Measurements from ENCODE around the gene MACROD1.
"Not testable (repeated sequence)": the region's sequence is repeated elsewhere in the genome, so short reads cannot be mapped to it uniquely, and the experiment has no call there.

MACROD1 gene

GRCh38 chr11:63978551-63979239, 187.2 kb downstream of the MACROD1 start:
- Histone ChIP-seq H3K9me3 (ENCODE audit: control insufficient read depth in 5 of 5, low read length in 5 of 5) (no peaks in the 10 kb centered on the region), H3K27ac (ENCODE audit: low read depth, low read length) (no peak overlapping the region), H3K4me3 (ENCODE audit: low read depth in 1 of 5, low read length in 5 of 5) (no peak overlapping the region), H3K9ac (ENCODE audit: low read length in 5 of 5) (peak overlapping the region in 2 of 5 donors; percentile 22 to 30), H3K27me3 (ENCODE audit: control insufficient read depth in 5 of 5, insufficient read depth in 4 of 5, low read length in 5 of 5) (no peaks in the 10 kb centered on the region), H3K36me3 (ENCODE audit: control insufficient read depth in 5 of 5, insufficient read depth in 5 of 5, low read length in 5 of 5) (peaks cover 0 to 13% (median 10%) of the 10 kb centered on the region in 5 donors), H3K4me1 (ENCODE audit: control insufficient read depth in 5 of 5, insufficient read depth in 5 of 5, low read length in 5 of 5) (peaks cover 0 to 21% (median 19%) of the 10 kb centered on the region in 5 donors)

- Histone ChIP-seq H3K27ac (ENCODE audit: low read depth, low read length) (peak within 1 kb of the TSS; percentile 96), H3K4me1 (ENCODE audit: control insufficient read depth in 5 of 5, insufficient read depth in 5 of 5, low read length in 5 of 5) (peaks cover 0 to 21% (median 19%) of the 10 kb centered on the region in 5 donors), H3K27me3 (ENCODE audit: control insufficient read depth in 5 of 5, insufficient read depth in 4 of 5, low read length in 5 of 5) (no peaks in the 10 kb centered on the region), H3K9ac (ENCODE audit: low read length in 5 of 5) (peak within 1 kb of the TSS; percentile 48 to 94 (median 89)), H3K9me3 (ENCODE audit: control insufficient read depth in 5 of 5, low read length in 5 of 5) (no peaks in the 10 kb centered on the region), H3K36me3 (ENCODE audit: control insufficient read depth in 5 of 5, insufficient read depth in 5 of 5, low read length in 5 of 5) (peaks cover 0 to 13% (median 10%) of the 10 kb centered on the region in 5 donors), H3K4me3 (ENCODE audit: low read depth in 1 of 5, low read length in 5 of 5) (peak within 1 kb of the TSS; percentile 68 to 95 (median 84))
Measured at GRCh38 chr11:63974259-63975143, 191.4 kb downstream of the MACROD1 start, which contains the start of gene COX8A. Gene COX8A (plus strand): TSS chr11:63974620. CDS start chr11:63974681, 61 bp downstream.

DNA sequence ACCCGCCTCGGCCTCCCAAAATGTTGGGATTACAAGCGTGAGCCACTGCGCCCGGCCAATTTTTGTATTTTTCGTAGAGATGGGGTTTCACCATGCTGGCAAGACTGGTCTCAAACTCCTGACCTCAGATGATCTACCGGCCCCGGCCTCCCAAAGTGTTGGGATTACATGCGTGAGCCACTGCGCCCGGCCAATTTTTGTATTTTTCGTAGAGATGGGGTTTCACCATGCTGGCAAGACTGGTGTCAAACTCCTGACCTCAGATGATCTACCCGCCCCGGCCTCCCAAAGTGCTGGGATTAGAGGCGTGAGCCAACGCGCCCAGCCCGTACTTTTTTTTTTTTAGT, 192.0 kb downstream of the MACROD1 start:
- not testable (repeated sequence) for H3K9me3 ChIP-seq (ENCODE audit: control insufficient read depth in 5 of 5, low read length in 5 of 5); H3K27ac ChIP-seq (ENCODE audit: low read depth, low read length); H3K9ac ChIP-seq (ENCODE audit: low read length in 5 of 5); H3K36me3 ChIP-seq (ENCODE audit: control insufficient read depth in 5 of 5, insufficient read depth in 5 of 5, low read length in 5 of 5); H3K27me3 ChIP-seq (ENCODE audit: control insufficient read depth in 5 of 5, insufficient read depth in 4 of 5, low read length in 5 of 5)
- peak overlapping the region in 3 of 5 donors; percentile 34 to 94 (median 84) for H3K4me3 ChIP-seq (ENCODE audit: low read depth in 1 of 5, low read length in 5 of 5)
- peaks cover 0 to 21% (median 19%) of the 10 kb centered on the region in 5 donors for H3K4me1 ChIP-seq (ENCODE audit: control insufficient read depth in 5 of 5, insufficient read depth in 5 of 5, low read length in 5 of 5)

DNA sequence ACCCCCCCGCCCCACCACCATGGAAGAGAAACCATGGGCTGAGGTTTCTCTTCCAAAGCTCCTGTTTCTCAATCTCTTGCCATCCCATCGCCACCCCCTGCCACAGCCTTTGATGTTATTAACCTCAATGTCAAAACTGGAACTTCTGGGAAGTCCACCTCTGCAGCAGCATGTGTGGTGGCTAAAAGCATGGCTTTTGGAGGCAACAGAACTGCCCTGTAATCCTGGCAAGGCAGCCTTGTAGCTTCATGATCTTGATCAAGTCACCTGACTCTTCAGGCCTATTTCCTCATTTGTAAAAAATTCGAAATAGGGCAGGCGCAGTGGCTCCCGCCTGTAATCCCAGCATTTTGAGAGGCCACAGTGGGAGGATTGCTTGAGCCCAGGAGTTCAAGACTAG, 195.0 kb downstream of the MACROD1 start:
- peaks cover 0 to 12% (median 10%) of the 10 kb centered on the region in 5 donors for H3K4me1 ChIP-seq (ENCODE audit: control insufficient read depth in 5 of 5, insufficient read depth in 5 of 5, low read length in 5 of 5)
- no peaks in the 10 kb centered on the region for H3K9me3 ChIP-seq (ENCODE audit: control insufficient read depth in 5 of 5, low read length in 5 of 5)
- no peaks in the 10 kb centered on the region for H3K27me3 ChIP-seq (ENCODE audit: control insufficient read depth in 5 of 5, insufficient read depth in 4 of 5, low read length in 5 of 5)
- no peaks in the 10 kb centered on the region for H3K36me3 ChIP-seq (ENCODE audit: control insufficient read depth in 5 of 5, insufficient read depth in 5 of 5, low read length in 5 of 5)
- H3K4me3 ChIP-seq (ENCODE audit: low read depth in 1 of 5, low read length in 5 of 5) = no peak overlapping the region
- H3K27ac ChIP-seq (ENCODE audit: low read depth, low read length) = no peak overlapping the region
- no peak overlapping the region for H3K9ac ChIP-seq (ENCODE audit: low read length in 5 of 5)

- H3K27me3 ChIP-seq (ENCODE audit: control insufficient read depth in 5 of 5, insufficient read depth in 4 of 5, low read length in 5 of 5) = peaks cover 0 to 5% (median 0%) of the 10 kb centered on the region in 5 donors
- no peak overlapping the region for H3K4me3 ChIP-seq (ENCODE audit: low read depth in 1 of 5, low read length in 5 of 5)
- H3K9me3 ChIP-seq (ENCODE audit: control insufficient read depth in 5 of 5, low read length in 5 of 5) = no peaks in the 10 kb centered on the region
- H3K36me3 ChIP-seq (ENCODE audit: control insufficient read depth in 5 of 5, insufficient read depth in 5 of 5, low read length in 5 of 5) = no peaks in the 10 kb centered on the region
- no peak overlapping the region for H3K27ac ChIP-seq (ENCODE audit: low read depth, low read length)
- H3K4me1 ChIP-seq (ENCODE audit: control insufficient read depth in 5 of 5, insufficient read depth in 5 of 5, low read length in 5 of 5) = peaks cover 0 to 3% (median 0%) of the 10 kb centered on the region in 5 donors
- no peak overlapping the region for H3K9ac ChIP-seq (ENCODE audit: low read length in 5 of 5)
Measured at GRCh38 chr11:63969461-63969860, 196.5 kb downstream of the MACROD1 start.

GRCh38 chr11:63966444-63966843, 199.5 kb downstream of the MACROD1 start:
- Histone ChIP-seq H3K27me3 (ENCODE audit: control insufficient read depth in 5 of 5, insufficient read depth in 4 of 5, low read length in 5 of 5) (peaks cover 5 to 10% (median 7%) of the 10 kb centered on the region in 5 donors), H3K27ac (ENCODE audit: low read depth, low read length) (no peak overlapping the region), H3K4me1 (ENCODE audit: control insufficient read depth in 5 of 5, insufficient read depth in 5 of 5, low read length in 5 of 5) (peaks cover 0 to under 1% (median 0%) of the 10 kb centered on the region in 5 donors), H3K9me3 (ENCODE audit: control insufficient read depth in 5 of 5, low read length in 5 of 5) (no peaks in the 10 kb centered on the region), H3K9ac (ENCODE audit: low read length in 5 of 5) (no peak overlapping the region), H3K4me3 (ENCODE audit: low read depth in 1 of 5, low read length in 5 of 5) (no peak overlapping the region), H3K36me3 (ENCODE audit: control insufficient read depth in 5 of 5, insufficient read depth in 5 of 5, low read length in 5 of 5) (no peaks in the 10 kb centered on the region)

DNA sequence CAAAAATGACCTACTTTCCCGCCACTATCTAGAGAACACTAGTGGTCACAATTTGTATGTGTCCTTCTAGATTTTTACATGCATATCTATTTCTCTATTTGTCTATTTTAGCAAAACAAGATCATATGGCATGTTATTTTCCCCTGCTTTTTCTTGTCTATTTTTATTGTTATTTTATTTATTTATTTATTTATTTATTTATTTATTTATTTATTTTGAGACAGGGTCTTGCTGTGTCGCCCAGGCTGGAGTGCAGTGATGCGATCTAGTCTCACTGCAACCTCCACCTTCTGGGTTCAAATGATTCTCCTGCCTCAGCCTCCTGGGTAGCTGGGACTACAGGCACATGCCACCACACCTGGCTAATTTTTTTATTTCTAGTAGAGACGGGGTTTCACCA, 202.0 kb downstream of the MACROD1 start:
- H3K4me1 ChIP-seq (ENCODE audit: control insufficient read depth in 5 of 5, insufficient read depth in 5 of 5, low read length in 5 of 5); H3K4me3 ChIP-seq (ENCODE audit: low read depth in 1 of 5, low read length in 5 of 5); H3K27ac ChIP-seq (ENCODE audit: low read depth, low read length); H3K9me3 ChIP-seq (ENCODE audit: control insufficient read depth in 5 of 5, low read length in 5 of 5); H3K9ac ChIP-seq (ENCODE audit: low read length in 5 of 5); H3K36me3 ChIP-seq (ENCODE audit: control insufficient read depth in 5 of 5, insufficient read depth in 5 of 5, low read length in 5 of 5): not testable (repeated sequence)
- H3K27me3 ChIP-seq (ENCODE audit: control insufficient read depth in 5 of 5, insufficient read depth in 4 of 5, low read length in 5 of 5) = peaks cover 5 to 13% (median 8%) of the 10 kb centered on the region in 5 donors

- peaks cover 0 to 3% (median 0%) of the 10 kb centered on the region in 5 donors for H3K4me1 ChIP-seq (ENCODE audit: control insufficient read depth in 5 of 5, insufficient read depth in 5 of 5, low read length in 5 of 5)
- H3K9me3 ChIP-seq (ENCODE audit: control insufficient read depth in 5 of 5, low read length in 5 of 5) = no peaks in the 10 kb centered on the region
- H3K9ac ChIP-seq (ENCODE audit: low read length in 5 of 5) = no peak overlapping the region
- H3K4me3 ChIP-seq (ENCODE audit: low read depth in 1 of 5, low read length in 5 of 5) = no peak overlapping the region
- H3K27me3 ChIP-seq (ENCODE audit: control insufficient read depth in 5 of 5, insufficient read depth in 4 of 5, low read length in 5 of 5) = peaks cover 5 to 13% (median 8%) of the 10 kb centered on the region in 5 donors
- H3K36me3 ChIP-seq (ENCODE audit: control insufficient read depth in 5 of 5, insufficient read depth in 5 of 5, low read length in 5 of 5) = peaks cover 0 to 2% (median 0%) of the 10 kb centered on the region in 5 donors
- H3K27ac ChIP-seq (ENCODE audit: low read depth, low read length) = no peak overlapping the region
Measured at GRCh38 chr11:63961608-63962412, 204.1 kb downstream of the MACROD1 start.

DNA sequence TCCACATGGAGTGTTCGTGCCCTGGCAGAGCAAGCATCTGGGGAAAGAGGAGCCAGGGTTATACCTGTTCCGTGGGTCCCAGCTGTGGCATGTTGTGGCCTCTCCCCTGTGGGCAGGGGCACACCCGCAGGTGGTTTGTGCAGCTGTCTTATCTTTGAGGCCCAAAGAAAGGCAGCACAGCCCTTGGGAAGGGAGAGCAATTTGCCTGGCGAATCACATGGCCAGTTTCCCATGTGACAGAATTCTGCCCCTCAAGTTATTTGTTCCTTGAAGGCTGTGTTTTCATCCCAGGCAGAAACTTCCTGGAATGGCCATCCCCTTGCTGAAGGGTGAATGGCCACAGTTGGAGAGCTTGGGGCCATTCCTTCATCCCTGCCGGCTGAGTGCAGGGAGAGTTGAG, 207.9 kb downstream of the MACROD1 start:
- no peak overlapping the region for H3K27ac ChIP-seq (ENCODE audit: low read depth, low read length)
- no peak overlapping the region for H3K9ac ChIP-seq (ENCODE audit: low read length in 5 of 5)
- no peak overlapping the region for H3K4me3 ChIP-seq (ENCODE audit: low read depth in 1 of 5, low read length in 5 of 5)
- H3K9me3 ChIP-seq (ENCODE audit: control insufficient read depth in 5 of 5, low read length in 5 of 5) = no peaks in the 10 kb centered on the region
- peaks cover 0 to 33% (median 30%) of the 10 kb centered on the region in 5 donors for H3K36me3 ChIP-seq (ENCODE audit: control insufficient read depth in 5 of 5, insufficient read depth in 5 of 5, low read length in 5 of 5)
- peaks cover 0 to 13% (median 8%) of the 10 kb centered on the region in 5 donors for H3K27me3 ChIP-seq (ENCODE audit: control insufficient read depth in 5 of 5, insufficient read depth in 4 of 5, low read length in 5 of 5)
- H3K4me1 ChIP-seq (ENCODE audit: control insufficient read depth in 5 of 5, insufficient read depth in 5 of 5, low read length in 5 of 5) = peaks cover 0 to 3% (median 0%) of the 10 kb centered on the region in 5 donors

Measured in subcutaneous abdominal adipose tissue (tissue), 5 donors.